ENCODE results near the gene MYH9. TPM values are rescaled to one million over a fixed set of nuclear protein-coding genes. Genes with fewer than 3 reads are reported as not detected.

The MYH9 gene
- total RNA-seq, 4 donors from 2014 or later: 228 to 375 (median 275) TPM

- H3K4me3 ChIP-seq (replicated peaks in 1 of 3): no peak overlapping the region
- no peaks in the 10 kb centered on the region for H3K9me3 ChIP-seq
- 84 to 88% methylated on average over 6 of the region's 6 CpGs for WGBS, 2 donors
- intact Hi-C loops (cut with DNase I): no loop called here
- no peak for TF ChIP-seq POLR2A (IDR thresholded peaks at IDR 0.05)
- TF ChIP-seq, protein P1, sequence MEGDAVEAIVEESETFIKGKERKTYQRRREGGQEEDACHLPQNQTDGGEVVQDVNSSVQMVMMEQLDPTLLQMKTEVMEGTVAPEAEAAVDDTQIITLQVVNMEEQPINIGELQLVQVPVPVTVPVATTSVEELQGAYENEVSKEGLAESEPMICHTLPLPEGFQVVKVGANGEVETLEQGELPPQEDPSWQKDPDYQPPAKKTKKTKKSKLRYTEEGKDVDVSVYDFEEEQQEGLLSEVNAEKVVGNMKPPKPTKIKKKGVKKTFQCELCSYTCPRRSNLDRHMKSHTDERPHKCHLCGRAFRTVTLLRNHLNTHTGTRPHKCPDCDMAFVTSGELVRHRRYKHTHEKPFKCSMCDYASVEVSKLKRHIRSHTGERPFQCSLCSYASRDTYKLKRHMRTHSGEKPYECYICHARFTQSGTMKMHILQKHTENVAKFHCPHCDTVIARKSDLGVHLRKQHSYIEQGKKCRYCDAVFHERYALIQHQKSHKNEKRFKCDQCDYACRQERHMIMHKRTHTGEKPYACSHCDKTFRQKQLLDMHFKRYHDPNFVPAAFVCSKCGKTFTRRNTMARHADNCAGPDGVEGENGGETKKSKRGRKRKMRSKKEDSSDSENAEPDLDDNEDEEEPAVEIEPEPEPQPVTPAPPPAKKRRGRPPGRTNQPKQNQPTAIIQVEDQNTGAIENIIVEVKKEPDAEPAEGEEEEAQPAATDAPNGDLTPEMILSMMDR (IDR thresholded peaks at IDR 0.05): no peak
- H3K27me3 ChIP-seq: no peaks in the 10 kb centered on the region
- DNase-seq: no peak
- peak overlapping the region; percentile 66 to 95 (median 78) for H3K27ac ChIP-seq
- H3K36me3 ChIP-seq: no peaks in the 10 kb centered on the region
- H3K4me1 ChIP-seq: peaks cover 27 to 35% of the 10 kb centered on the region in 2 donors
These were observed 17.5 kb upstream of the MYH9 start for GRCh38 chr22:36405221-36405661.

DNA sequence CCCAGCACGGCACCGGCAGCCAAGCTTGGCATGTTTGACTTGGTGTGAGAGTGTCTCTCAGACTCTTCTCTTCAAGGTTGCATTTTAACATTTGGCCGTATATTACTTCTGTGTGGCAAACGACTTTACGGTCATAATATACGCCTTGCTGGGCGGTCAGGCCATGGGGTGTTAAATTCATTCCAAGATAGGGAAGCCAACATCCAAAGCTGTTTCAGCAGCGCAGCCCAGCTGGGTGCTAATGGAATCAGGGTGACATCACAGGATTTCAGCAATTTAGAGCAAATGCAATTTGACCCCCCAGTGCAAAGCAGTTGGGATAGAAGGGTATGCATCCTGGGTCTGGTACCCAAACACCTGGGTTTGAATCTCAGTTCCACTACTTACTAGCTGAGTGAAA is 16.7 kb upstream of the MYH9 start:
- no peak for TF ChIP-seq POLR2A (IDR thresholded peaks at IDR 0.05)
- TF ChIP-seq, protein P1 (IDR thresholded peaks at IDR 0.05): no peak
- intact Hi-C loops (cut with DNase I): no loop called here
- H3K27me3 ChIP-seq: no peaks in the 10 kb centered on the region
- 82 to 93% methylated on average over 7 to 8 of the region's 8 CpGs for WGBS, 2 donors
- H3K27ac ChIP-seq: no peak overlapping the region
- H3K4me3 ChIP-seq (replicated peaks in 1 of 3): no peak overlapping the region
- no peaks in the 10 kb centered on the region for H3K36me3 ChIP-seq
- no peaks in the 10 kb centered on the region for H3K9me3 ChIP-seq
- no peak for DNase-seq
- peaks cover 24 to 31% of the 10 kb centered on the region in 2 donors for H3K4me1 ChIP-seq

- Histone ChIP-seq H3K9me3 (no peaks in the 10 kb centered on the region), H3K27ac (no peak overlapping the region), H3K4me3 (replicated peaks in 1 of 3) (no peak overlapping the region), H3K36me3 (no peaks in the 10 kb centered on the region), H3K27me3 (no peaks in the 10 kb centered on the region), H3K4me1 (peaks cover 21 to 35% of the 10 kb centered on the region in 2 donors)
- DNase-seq: no peak
- TF ChIP-seq, protein P1 (IDR thresholded peaks at IDR 0.05): no peak
- TF ChIP-seq POLR2A (IDR thresholded peaks at IDR 0.05): no peak
- 81 to 84% methylated on average over 3 of the region's 3 CpGs for WGBS, 2 donors
- intact Hi-C loops (cut with DNase I): no loop called here
These were observed 11.7 kb upstream of the MYH9 start for GRCh38 chr22:36399472-36399778.

DNA sequence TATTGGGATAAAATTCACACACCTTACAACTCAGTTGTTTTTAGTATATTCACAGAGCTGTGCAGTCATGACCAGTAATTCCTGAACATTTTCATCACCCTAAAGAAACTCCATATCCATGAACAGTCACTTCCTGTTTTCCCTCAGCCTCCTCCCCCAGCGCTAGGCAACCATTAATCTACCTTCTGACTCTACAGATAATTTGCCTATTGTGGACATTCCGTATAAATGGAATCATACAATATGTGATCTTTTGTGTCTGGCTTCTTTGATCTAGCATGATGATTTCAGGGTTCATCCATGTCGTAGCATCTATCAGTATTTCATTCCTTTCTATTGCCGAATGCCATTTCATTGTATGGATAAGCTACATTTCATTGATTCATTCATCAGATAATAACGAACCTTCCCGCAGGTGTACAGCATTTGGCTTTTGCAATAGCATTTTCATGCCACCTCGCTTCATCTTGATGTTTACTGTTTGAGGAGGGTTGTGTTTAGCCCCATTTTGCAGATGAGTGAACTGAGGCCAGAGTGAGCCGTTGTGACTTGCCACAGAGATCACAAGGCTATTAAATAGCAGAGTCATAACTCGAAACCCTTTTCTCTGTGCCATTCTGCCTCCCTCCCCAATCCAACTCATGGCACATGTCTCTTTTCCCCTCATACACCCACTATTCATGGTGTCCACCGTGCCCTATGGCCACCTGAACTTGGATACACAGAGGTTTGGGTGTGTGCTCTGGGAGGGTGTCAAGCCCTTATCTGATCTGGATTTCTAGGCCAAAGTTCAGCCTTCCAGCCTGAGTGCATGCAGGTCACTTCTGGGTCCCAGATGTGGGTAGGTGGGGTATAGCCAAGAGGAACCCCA is 11.1 kb upstream of the MYH9 start:
- intact Hi-C loops (cut with DNase I): no loop called here
- DNase-seq: no peak
- TF ChIP-seq, protein P1 (IDR thresholded peaks at IDR 0.05): no peak
- TF ChIP-seq POLR2A (IDR thresholded peaks at IDR 0.05): no peak
- no peaks in the 10 kb centered on the region for H3K9me3 ChIP-seq
- H3K4me3 ChIP-seq (replicated peaks in 1 of 3): no peak overlapping the region
- H3K27me3 ChIP-seq: no peaks in the 10 kb centered on the region
- H3K4me1 ChIP-seq: peaks cover 23 to 40% of the 10 kb centered on the region in 2 donors
- WGBS, 2 donors: 93 to 96% methylated on average over 10 of the region's 10 CpGs
- no peak overlapping the region for H3K27ac ChIP-seq
- H3K36me3 ChIP-seq: no peaks in the 10 kb centered on the region
